ENCODE data around the gene PHKG2. TPM values are rescaled to one million over a fixed set of nuclear protein-coding genes. Genes with fewer than 3 reads are reported as not detected.

PHKG2 gene
- total and polyA plus RNA-seq, 9 donors = 13.1 to 41.6 (median 20.6) TPM

DNA sequence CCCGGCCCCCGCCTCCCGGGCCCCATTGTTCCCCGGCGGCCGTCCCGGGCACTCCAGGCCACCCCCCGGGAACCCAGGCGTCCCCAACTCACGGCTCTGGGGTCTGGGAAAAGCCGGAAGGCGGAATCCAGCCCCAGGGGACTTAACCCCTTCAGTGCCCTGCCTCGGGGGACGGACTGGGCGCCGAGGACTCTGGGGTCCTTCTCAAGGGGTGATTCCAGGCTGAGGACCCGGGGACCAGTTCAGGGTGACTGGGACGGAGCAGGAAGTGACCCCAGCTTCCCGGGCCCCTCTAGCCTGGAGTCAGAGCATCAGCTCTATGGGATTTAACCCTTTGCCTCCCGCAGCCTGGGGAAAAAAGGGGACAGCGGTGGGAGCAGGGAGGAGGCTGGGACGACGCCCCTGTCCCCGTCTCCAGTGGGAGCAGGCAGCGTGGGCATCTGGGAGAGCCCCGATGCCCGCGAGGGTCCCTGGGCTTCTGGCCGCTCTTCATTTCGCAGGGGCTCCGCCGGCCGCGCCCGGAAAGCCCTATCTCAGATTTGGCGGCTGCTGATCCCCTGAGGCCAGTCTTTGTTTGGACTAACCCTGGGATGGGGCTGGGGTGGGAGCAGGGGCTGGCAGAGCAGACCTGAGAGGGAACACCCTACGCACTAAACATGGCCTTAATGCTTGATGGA is 38.8 kb downstream of the PHKG2 start, which contains the start of gene ZNF629:
ZNF629 (minus strand) TSS at position 270 of the 677 bp plus-strand sequence. CDS start 2,723 bp downstream, outside the sequence.
- no peaks in the 10 kb centered on the region for H3K9me3 ChIP-seq
- 0 to 2% (median 1%) methylated on average over 28 to 37 of the region's 37 CpGs for WGBS, 3 donors
- peak; percentile 74 to 82 (median 78) for DNase-seq
- TF ChIP-seq, protein P1, sequence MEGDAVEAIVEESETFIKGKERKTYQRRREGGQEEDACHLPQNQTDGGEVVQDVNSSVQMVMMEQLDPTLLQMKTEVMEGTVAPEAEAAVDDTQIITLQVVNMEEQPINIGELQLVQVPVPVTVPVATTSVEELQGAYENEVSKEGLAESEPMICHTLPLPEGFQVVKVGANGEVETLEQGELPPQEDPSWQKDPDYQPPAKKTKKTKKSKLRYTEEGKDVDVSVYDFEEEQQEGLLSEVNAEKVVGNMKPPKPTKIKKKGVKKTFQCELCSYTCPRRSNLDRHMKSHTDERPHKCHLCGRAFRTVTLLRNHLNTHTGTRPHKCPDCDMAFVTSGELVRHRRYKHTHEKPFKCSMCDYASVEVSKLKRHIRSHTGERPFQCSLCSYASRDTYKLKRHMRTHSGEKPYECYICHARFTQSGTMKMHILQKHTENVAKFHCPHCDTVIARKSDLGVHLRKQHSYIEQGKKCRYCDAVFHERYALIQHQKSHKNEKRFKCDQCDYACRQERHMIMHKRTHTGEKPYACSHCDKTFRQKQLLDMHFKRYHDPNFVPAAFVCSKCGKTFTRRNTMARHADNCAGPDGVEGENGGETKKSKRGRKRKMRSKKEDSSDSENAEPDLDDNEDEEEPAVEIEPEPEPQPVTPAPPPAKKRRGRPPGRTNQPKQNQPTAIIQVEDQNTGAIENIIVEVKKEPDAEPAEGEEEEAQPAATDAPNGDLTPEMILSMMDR (IDR thresholded peaks at IDR 0.05) = no peak
- no peak for TF ChIP-seq POLR2A (IDR thresholded peaks at IDR 0.05)
- H3K36me3 ChIP-seq = no peaks in the 10 kb centered on the region
- no peaks in the 10 kb centered on the region for H3K27me3 ChIP-seq
- intact Hi-C loops (cut with DNase I) = loop anchor here in 1 of 4 donors (2.0 to 10.0 kb wide), 2 partner anchors 18 to 62 kb away; no protein-coding TSS in a partner anchor
- peak within 1 kb of the TSS; percentile 65 to 87 for H3K27ac ChIP-seq
- peak within 1 kb of the TSS; percentile 91 for H3K4me3 ChIP-seq
- peaks cover 7% of the 10 kb centered on the region for H3K4me1 ChIP-seq (ENCODE audit: insufficient read depth)

DNA sequence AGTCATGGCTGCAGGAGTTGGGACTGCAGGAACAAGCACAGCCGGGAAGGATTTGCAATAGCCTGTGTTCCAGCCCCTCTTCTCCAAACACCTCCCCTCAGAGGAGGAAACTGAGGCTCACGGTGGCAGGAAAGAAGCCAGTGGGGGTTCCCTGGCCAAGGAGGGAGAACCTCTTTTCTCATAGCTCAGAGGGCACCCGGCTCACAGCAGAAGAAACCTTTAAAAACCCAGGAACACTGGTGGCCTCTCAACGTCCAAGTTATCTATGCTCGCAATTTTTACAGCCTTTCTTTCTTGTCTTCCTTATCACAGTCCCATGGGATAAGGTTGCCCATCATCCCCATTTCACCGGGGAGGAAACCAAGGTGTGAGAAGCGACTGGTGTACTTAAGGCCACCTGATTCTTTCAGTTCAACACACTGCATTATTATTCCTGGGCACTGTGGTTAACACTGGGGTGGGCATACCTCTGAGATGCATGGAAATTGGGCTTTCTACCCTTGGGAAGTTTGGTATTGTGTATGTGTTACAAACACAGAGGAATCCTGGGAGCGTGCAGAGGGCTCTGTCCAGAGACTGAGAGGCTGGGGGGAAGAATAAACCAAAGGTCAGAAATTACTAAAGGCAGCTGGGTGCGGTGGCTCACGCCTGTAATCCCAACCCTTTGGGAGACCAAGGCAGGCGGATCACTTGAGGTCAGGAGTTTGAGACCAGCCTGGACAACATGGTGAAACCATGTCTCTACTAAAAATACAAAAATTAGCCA is 39.6 kb downstream of the PHKG2 start:
- no peaks in the 10 kb centered on the region for H3K9me3 ChIP-seq
- peaks cover 7% of the 10 kb centered on the region for H3K4me1 ChIP-seq (ENCODE audit: insufficient read depth)
- peak overlapping the region in 1 of 2 donors; percentile 87 for H3K27ac ChIP-seq
- H3K27me3 ChIP-seq = no peaks in the 10 kb centered on the region
- no peak for DNase-seq
- no peaks in the 10 kb centered on the region for H3K36me3 ChIP-seq
- TF ChIP-seq EP300 (IDR thresholded peaks at IDR 0.05) = no peak
- no peak for TF ChIP-seq POLR2A (IDR thresholded peaks at IDR 0.05)
- TF ChIP-seq, protein P1 (IDR thresholded peaks at IDR 0.05) = no peak
- intact Hi-C loops (cut with DNase I) = loop anchor here in 1 of 4 donors (2.0 to 10.0 kb wide), 2 partner anchors 17 to 63 kb away; no protein-coding TSS in a partner anchor
- 37 to 42% (median 38%) methylated on average over 11 of the region's 11 CpGs for WGBS, 3 donors
- H3K4me3 ChIP-seq = peak overlapping the region; percentile 91

DNA sequence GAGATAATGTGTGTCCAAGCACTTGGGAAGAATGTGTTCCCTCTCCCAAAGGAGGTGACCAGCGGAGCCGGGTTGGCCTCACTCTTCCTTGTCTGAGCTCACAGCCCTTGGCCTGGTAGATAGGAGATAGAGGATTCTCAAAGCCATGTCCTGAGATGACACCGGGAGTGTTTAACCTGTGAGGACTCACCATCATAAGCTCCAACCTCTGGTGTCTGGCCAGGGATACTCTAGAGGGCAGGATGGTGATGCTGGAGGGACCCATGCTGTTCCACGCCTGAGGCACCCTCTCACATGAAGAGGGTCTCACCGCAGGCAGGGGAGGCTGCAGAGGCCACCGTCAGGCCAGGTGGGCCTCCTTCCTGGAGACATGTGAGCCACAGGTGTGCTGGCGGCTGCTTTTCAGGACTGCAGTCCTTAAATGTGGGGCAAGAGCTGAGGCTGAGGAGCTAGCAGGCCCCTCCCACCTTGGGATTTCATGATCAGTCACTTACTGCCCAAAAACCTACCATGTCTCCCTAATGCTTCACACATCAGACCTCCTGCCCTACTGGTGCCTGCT is 45.4 kb downstream of the PHKG2 start:
- TF ChIP-seq EP300 (IDR thresholded peaks at IDR 0.05) (no peak), POLR2A (IDR thresholded peaks at IDR 0.05) (no peak)
- TF ChIP-seq, protein P1 (IDR thresholded peaks at IDR 0.05) = no peak
- 86 to 92% (median 89%) methylated on average over 7 of the region's 7 CpGs for WGBS, 3 donors
- Histone ChIP-seq H3K27ac (no peak overlapping the region), H3K4me3 (no peak overlapping the region), H3K9me3 (no peaks in the 10 kb centered on the region), H3K4me1 (ENCODE audit: insufficient read depth) (no peaks in the 10 kb centered on the region), H3K36me3 (no peaks in the 10 kb centered on the region), H3K27me3 (no peaks in the 10 kb centered on the region)
- no peak for DNase-seq
- intact Hi-C loops (cut with DNase I) = no loop called here

DNA sequence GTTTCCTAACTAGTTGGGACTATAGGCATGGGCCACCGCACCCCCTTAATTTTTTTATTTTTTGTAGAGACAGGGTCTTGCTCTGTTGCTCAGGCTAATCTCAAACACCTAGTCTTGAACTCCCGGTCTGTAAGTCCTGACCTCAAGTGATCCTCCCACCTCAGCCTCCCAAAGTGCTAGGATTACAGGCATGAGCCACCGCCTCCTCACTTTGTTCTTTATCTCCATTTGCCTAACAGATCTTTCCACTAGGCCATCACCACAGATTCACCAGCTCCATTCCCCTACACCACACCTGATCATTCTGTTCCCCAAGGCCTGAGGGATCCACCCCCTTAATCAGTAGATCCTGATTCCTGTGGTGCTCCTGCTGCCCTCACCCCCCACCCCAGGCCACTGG is 46.4 kb downstream of the PHKG2 start:
- H3K36me3 ChIP-seq = no peaks in the 10 kb centered on the region
- no peaks in the 10 kb centered on the region for H3K9me3 ChIP-seq
- no peak for DNase-seq
- intact Hi-C loops (cut with DNase I) = no loop called here
- no peak overlapping the region for H3K27ac ChIP-seq
- H3K4me1 ChIP-seq (ENCODE audit: insufficient read depth) = no peaks in the 10 kb centered on the region
- H3K27me3 ChIP-seq = no peaks in the 10 kb centered on the region
- 92 to 95% (median 94%) methylated on average over 3 of the region's 3 CpGs for WGBS, 3 donors
- TF ChIP-seq POLR2A (IDR thresholded peaks at IDR 0.05) = no peak
- TF ChIP-seq, protein P1 (IDR thresholded peaks at IDR 0.05) = no peak
- no peak for TF ChIP-seq EP300 (IDR thresholded peaks at IDR 0.05)
- H3K4me3 ChIP-seq = no peak overlapping the region

Measured in ovary (tissue), 9 donors.